Lower leg skin (tissue), 3 donors: ENCODE results near the gene SNU13.

Experiments used
- POLR2A ChIP-seq, 2 donors: fragments of 450-650 bp; IDR thresholded peaks; one replicate each; pipeline ENCODE4 v1.6.1; 2016 to 2017; ENCODE audit warnings: antibody characterized with exemption in 2 of 2, mild to moderate bottlenecking in 1 of 2, moderate library complexity in 1 of 2
- TF ChIP-seq, protein P1 (sequence below), 3 donors: fragments of 450-650 bp; IDR thresholded peaks; one replicate each; pipeline ENCODE4 v1.5.1; 2016; ENCODE audit warnings: antibody characterized with exemption in 3 of 3, mild to moderate bottlenecking in 3 of 3, moderate library complexity in 2 of 3

DNA sequence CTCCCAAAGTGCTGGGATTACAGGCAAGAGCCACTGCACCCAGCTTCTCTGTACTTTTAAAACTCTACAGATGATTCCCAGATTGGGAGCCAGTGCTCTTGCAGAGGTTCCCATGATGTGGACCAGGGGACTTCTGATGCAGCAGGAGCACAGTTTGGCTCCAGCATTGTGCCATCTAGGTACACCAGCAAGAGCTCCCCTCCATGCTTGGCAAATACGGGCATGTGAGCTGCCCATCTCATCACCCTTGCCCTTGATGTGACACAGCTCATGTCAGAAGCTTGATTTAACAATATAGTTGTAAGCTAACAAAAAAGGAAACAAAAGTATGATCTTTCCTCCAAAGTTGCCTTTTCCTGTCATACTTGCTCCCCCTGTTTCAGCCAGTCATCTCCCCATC lies 28.7 kb downstream of the SNU13 start:
- TF ChIP-seq, protein P1, sequence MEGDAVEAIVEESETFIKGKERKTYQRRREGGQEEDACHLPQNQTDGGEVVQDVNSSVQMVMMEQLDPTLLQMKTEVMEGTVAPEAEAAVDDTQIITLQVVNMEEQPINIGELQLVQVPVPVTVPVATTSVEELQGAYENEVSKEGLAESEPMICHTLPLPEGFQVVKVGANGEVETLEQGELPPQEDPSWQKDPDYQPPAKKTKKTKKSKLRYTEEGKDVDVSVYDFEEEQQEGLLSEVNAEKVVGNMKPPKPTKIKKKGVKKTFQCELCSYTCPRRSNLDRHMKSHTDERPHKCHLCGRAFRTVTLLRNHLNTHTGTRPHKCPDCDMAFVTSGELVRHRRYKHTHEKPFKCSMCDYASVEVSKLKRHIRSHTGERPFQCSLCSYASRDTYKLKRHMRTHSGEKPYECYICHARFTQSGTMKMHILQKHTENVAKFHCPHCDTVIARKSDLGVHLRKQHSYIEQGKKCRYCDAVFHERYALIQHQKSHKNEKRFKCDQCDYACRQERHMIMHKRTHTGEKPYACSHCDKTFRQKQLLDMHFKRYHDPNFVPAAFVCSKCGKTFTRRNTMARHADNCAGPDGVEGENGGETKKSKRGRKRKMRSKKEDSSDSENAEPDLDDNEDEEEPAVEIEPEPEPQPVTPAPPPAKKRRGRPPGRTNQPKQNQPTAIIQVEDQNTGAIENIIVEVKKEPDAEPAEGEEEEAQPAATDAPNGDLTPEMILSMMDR (IDR thresholded peaks at IDR 0.05), result no peak
- no peak for TF ChIP-seq POLR2A (IDR thresholded peaks at IDR 0.05)
